Thoracic aorta (tissue), 2 donors: ENCODE measurements around the gene DGKA. TPM values are rescaled to one million over a fixed set of nuclear protein-coding genes. Genes with fewer than 3 reads are reported as not detected.

Experiments used
- ATAC-seq: fragments of 150-250 bp; one replicate; pipeline ENCODE4 v1.8.0; 2017; ENCODE audit warnings: low read depth; ENCODE audit not compliant: insufficient number of reproducible peaks, low FRiP score
- DNase-seq: peaks from one replicate; pipeline ENCODE4 v3.0.0-alpha.2; 2020; ENCODE audit warnings: low spot score
- H3K27ac ChIP-seq, 2 donors: fragments of 200-600 bp; sonication (generic); 1 replicate in 1 of 2; 2 replicates in 1 of 2; pipeline ENCODE4 v1.5.1; 2016; ENCODE audit warnings: mild to moderate bottlenecking in 2 of 2, moderate library complexity in 2 of 2
- H3K27me3 ChIP-seq: fragments of 200-600 bp; sonication (generic); replicated peaks from 2 replicates; pipeline ENCODE4 v1.6.0; 2016; ENCODE audit warnings: mild to moderate bottlenecking; ENCODE audit not compliant: insufficient read depth
- H3K36me3 ChIP-seq: fragments of 200-600 bp; sonication (generic); one replicate; pipeline ENCODE4 v1.5.1; 2016
- H3K4me1 ChIP-seq, 2 donors: fragments of 200-600 bp; sonication (generic); 1 replicate in 1 of 2; 2 replicates in 1 of 2; pipeline versions ENCODE4 v1.5.1 to v1.6.0; 2016; ENCODE audit warnings: low read depth in 2 of 2, mild to moderate bottlenecking in 1 of 2; ENCODE audit not compliant: control insufficient read depth in 1 of 2
- H3K4me3 ChIP-seq: fragments of 200-600 bp; sonication (generic); 2 replicates; pipeline ENCODE4 v1.5.1; 2016; ENCODE audit warnings: mild to moderate bottlenecking
- H3K9me3 ChIP-seq: fragments of 200-600 bp; sonication (generic); 2 replicates; pipeline ENCODE4 v1.5.1; 2016
- total RNA-seq, 2 donors: library from RNA; depleted of rRNA; stranded (reverse); fragments of >200 nt; gene quantifications; one replicate each; pipeline versions ENCODE4 v1.1.0 to v1.2.3, GENCODE V29; 2016
- TF ChIP-seq, protein P1 (sequence below): fragments of 200-600 bp; sonication (generic); IDR thresholded peaks from one replicate; pipeline ENCODE4 v1.5.1; 2019; ENCODE audit warnings: antibody characterized with exemption

DGKA gene
- total RNA-seq, 2 donors from 2014 or later: 72.8 to 104 TPM

DNA sequence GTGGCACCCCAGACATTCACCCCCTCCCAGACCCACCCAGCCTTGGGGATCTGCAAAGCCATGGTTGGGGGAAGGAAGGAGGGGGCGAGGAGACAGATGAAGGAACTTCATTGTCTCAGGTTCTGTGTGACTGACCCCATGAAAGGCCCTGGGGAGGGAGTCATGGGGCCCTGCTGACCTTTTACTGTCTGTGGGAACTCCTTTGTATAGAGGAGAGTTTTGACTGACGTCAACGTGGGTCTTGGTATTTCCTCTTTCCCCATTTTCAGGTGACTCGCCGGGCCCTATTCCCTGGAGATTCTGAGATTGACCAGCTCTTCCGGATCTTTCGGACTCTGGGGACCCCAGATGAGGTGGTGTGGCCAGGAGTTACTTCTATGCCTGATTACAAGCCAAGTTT is 39.8 kb downstream of the DGKA start:
- H3K27me3 ChIP-seq: no peaks in the 10 kb centered on the region
- H3K36me3 ChIP-seq: no peaks in the 10 kb centered on the region
- ATAC-seq (no peak), DNase-seq (no peak)
- H3K4me3 ChIP-seq: no peak overlapping the region
- H3K4me1 ChIP-seq: peaks cover 20 to 44% of the 10 kb centered on the region in 2 donors
- TF ChIP-seq, protein P1, sequence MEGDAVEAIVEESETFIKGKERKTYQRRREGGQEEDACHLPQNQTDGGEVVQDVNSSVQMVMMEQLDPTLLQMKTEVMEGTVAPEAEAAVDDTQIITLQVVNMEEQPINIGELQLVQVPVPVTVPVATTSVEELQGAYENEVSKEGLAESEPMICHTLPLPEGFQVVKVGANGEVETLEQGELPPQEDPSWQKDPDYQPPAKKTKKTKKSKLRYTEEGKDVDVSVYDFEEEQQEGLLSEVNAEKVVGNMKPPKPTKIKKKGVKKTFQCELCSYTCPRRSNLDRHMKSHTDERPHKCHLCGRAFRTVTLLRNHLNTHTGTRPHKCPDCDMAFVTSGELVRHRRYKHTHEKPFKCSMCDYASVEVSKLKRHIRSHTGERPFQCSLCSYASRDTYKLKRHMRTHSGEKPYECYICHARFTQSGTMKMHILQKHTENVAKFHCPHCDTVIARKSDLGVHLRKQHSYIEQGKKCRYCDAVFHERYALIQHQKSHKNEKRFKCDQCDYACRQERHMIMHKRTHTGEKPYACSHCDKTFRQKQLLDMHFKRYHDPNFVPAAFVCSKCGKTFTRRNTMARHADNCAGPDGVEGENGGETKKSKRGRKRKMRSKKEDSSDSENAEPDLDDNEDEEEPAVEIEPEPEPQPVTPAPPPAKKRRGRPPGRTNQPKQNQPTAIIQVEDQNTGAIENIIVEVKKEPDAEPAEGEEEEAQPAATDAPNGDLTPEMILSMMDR: no peak
- no peaks in the 10 kb centered on the region for H3K9me3 ChIP-seq
- H3K27ac ChIP-seq: peak overlapping the region in 1 of 2 donors; percentile 84

DNA sequence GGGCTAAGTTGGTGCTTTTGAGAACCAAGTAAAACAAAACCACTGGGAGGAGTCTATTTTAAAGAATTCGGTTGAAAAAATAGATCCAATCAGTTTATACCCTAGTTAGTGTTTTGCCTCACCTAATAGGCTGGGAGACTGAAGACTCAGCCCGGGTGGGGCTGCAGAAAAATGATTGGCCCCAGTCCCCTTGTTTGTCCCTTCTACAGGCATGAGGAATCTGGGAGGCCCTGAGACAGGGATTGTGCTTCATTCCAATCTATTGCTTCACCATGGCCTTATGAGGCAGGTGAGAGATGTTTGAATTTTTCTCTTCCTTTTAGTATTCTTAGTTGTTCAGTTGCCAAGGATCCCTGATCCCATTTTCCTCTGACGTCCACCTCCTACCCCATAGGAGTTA is 41.1 kb downstream of the DGKA start:
- Histone ChIP-seq H3K27ac (peak overlapping the region; percentile 84 to 92), H3K36me3 (no peaks in the 10 kb centered on the region)
- no peak for ATAC-seq

DNA sequence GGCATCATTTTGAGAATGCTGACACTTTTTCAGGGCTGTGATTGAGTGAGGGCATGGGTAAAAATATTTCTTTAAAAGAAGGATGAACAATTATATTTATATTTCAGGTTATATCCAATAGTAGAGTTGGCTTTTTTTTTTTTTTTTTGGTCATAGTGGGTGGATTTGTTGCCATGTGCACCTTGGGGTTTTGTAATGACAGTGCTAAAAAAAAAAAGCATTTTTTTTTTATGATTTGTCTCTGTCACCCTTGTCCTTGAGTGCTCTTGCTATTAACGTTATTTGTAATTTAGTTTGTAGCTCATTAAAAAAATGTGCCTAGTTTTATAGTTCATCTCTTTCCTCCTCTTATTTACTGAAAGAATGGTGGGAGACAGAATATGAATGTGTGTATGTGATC is 41.5 kb downstream of the DGKA start:
- H3K27ac ChIP-seq: peak overlapping the region; percentile 84 to 92
- H3K27me3 ChIP-seq: no peaks in the 10 kb centered on the region
- H3K4me1 ChIP-seq: peaks cover 20 to 48% of the 10 kb centered on the region in 2 donors
- peak overlapping the region; percentile 72 for H3K4me3 ChIP-seq
- H3K36me3 ChIP-seq: no peaks in the 10 kb centered on the region
- H3K9me3 ChIP-seq: no peaks in the 10 kb centered on the region
- DNase-seq: no peak
- TF ChIP-seq, protein P1: no peak
- ATAC-seq: no peak

More for the DNA sequence above, 41.1 kb downstream of the DGKA start:
- DNase-seq: no peak
- Histone ChIP-seq H3K4me3 (peak overlapping the region; percentile 72), H3K4me1 (peaks cover 23 to 48% of the 10 kb centered on the region in 2 donors), H3K9me3 (no peaks in the 10 kb centered on the region), H3K27me3 (no peaks in the 10 kb centered on the region)
- TF ChIP-seq, protein P1: no peak

DNA sequence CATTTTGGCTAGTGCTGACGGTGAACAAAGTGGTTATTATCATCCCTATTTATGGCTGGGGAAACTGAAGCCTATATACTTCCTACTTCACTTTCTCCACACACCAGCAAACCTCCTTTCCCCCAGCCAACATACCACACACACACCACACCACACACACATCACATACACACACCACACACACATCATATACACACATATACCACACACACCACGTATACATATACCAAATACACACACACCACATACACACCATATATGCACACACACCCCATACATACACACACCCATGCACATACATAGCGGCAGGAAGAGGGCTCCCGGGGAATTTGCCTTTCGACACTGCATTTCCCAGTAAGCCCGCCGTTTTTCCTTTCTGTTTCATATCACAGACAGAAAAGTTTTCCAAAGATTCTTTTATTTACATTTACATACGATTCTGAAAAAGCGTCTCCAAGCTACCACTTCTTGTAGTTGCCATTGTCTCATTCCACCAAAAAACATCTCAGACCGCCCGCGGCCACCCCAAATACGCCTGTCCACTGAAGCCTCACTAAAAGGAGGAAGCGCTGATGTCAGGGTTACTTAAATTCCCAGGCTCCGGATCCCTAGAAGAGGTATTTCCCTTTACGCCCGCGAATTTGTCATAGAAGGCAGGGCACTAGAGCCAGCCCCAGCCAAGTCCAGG is 42.1 kb downstream of the DGKA start:
- Histone ChIP-seq H3K9me3 (no peaks in the 10 kb centered on the region), H3K4me1 (peaks cover 17 to 45% of the 10 kb centered on the region in 2 donors), H3K4me3 (peak overlapping the region; percentile 72), H3K36me3 (no peaks in the 10 kb centered on the region), H3K27me3 (no peaks in the 10 kb centered on the region), H3K27ac (peak overlapping the region; percentile 84 to 92)
- DNase-seq (no peak), ATAC-seq (no peak)
- TF ChIP-seq, protein P1: no peak

DNA sequence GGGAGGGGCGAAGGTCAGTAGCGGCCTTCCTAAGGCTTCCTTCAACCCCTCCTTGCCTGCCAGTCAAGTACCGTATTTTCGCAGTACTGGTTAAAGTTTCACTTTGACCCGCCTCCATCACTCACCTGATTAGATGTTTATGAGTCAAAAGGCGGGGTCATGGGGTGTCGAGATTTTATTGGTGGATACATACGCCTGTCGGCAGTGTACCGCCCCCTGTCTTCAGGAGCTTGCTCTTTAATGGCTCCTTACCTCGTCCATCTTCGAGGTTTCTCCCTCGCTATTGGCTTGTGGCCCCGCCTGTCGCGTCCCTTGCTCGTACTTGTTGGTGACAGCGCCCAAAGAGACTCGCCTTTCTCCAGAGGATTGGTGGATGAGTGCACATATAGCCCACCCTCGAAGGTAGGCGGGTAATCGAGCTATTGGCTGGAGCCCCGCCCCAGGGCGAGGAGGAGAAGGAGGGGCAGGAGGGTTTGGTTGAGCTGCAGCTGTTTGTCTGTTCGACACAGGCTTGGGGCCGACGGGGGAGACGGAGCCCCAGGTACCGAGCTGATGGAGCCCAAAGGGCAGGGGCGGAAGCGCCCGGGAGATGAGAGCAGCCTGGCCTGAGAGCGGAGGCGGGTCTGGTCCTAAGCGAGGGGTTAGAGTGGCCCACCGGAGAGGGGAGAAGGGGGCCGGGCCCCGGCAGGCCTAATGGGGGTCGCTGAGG is 42.8 kb downstream of the DGKA start, which contains the start of gene RAB5B:
Gene RAB5B (plus strand): TSS at position 480 of the 709 bp plus-strand sequence. CDS start 12,883 bp downstream, outside the sequence.
- H3K9me3 ChIP-seq: no peaks in the 10 kb centered on the region
- DNase-seq (peak; percentile 100), ATAC-seq (peak; percentile 94)
- TF ChIP-seq, protein P1: no peak
- peak within 1 kb of the TSS; percentile 98 for H3K4me3 ChIP-seq
- peak within 1 kb of the TSS; percentile 97 for H3K27ac ChIP-seq
- no peaks in the 10 kb centered on the region for H3K36me3 ChIP-seq
- H3K27me3 ChIP-seq: no peaks in the 10 kb centered on the region
- H3K4me1 ChIP-seq: peaks cover 17 to 50% of the 10 kb centered on the region in 2 donors
